Spleen (tissue), 11 donors: Measurements from ENCODE around the gene NOXO1. TPM values are rescaled to one million over a fixed set of nuclear protein-coding genes. Genes with fewer than 3 reads are reported as not detected.
A peak's percentile ranks its signal among the peaks of the same experiment; 100 is the strongest.

Experiments
- DNase-seq: peaks from one replicate; pipeline ENCODE4 v3.0.0-alpha.2; 2020
- H3K27ac ChIP-seq, 8 donors: fragments of 200-600 bp; sonication (generic) in 7 of 8; 1 replicate in 4 of 8; 2 replicates in 4 of 8; pipeline versions ENCODE4 v1.5.0 to v1.8.0; 2016 to 2021; ENCODE audit warnings: inconsistent platforms in 4 of 8, mild to moderate bottlenecking in 4 of 8, moderate library complexity in 1 of 8
- H3K27me3 ChIP-seq, 7 donors: fragments of 200-600 bp; sonication (generic) in 6 of 7; replicated peaks in 1 of 7; 1 replicate in 4 of 7; 2 replicates in 3 of 7; pipeline versions ENCODE4 v1.5.0 to v1.8.0; 2016 to 2021; ENCODE audit warnings: inconsistent platforms in 3 of 7, mild to moderate bottlenecking in 1 of 7
- H3K36me3 ChIP-seq, 6 donors: fragments of 200-600 bp; sonication (generic) in 5 of 6; 1 replicate in 4 of 6; 2 replicates in 2 of 6; pipeline versions ENCODE4 v1.5.0 to v1.8.0; 2016 to 2021; ENCODE audit warnings: inconsistent platforms in 2 of 6
- H3K4me1 ChIP-seq, 6 donors: fragments of 200-600 bp; sonication (generic) in 5 of 6; 1 replicate in 3 of 6; 2 replicates in 3 of 6; pipeline versions ENCODE4 v1.5.0 to v1.8.0; 2016 to 2021; ENCODE audit warnings: inconsistent platforms in 3 of 6
- H3K4me3 ChIP-seq, 8 donors: fragments of 200-600 bp; sonication (generic) in 7 of 8; 1 replicate in 4 of 8; 2 replicates in 4 of 8; pipeline versions ENCODE4 v1.5.0 to v1.8.0; 2016 to 2021; ENCODE audit warnings: inconsistent platforms in 4 of 8, mild to moderate bottlenecking in 4 of 8, moderate library complexity in 2 of 8
- H3K9me3 ChIP-seq, 8 donors: fragments of 200-600 bp; sonication (generic) in 7 of 8; 1 replicate in 4 of 8; 2 replicates in 4 of 8; pipeline versions ENCODE4 v1.5.0 to v1.8.0; 2016 to 2021; ENCODE audit warnings: inconsistent platforms in 4 of 8
- POLR2A ChIP-seq, 3 donors: fragments of 450-650 bp; IDR thresholded peaks; one replicate each; pipeline ENCODE4 v1.5.1; 2017; ENCODE audit warnings: antibody characterized with exemption in 3 of 3, mild to moderate bottlenecking in 1 of 3
- POLR2AphosphoS5 ChIP-seq, 3 donors: sonication (generic); formaldehyde crosslinking; IDR thresholded peaks; one replicate each; pipeline ENCODE4 v1.5.1; 2017; ENCODE audit warnings: antibody characterized with exemption in 3 of 3
- WGBS, 5 donors: extraction: QIAGEN DNeasy Blood & Tissue Kit in 3 of 5; methylation state at CpG; one replicate each; pipeline versions ENCODE4 v1.1.5 to v1.1.7; 2013 to 2018; 5-methylcytosine and 5-hydroxymethylcytosine counted together
- intact Hi-C: fragments of 100-400 bp; cut with DNase I; formaldehyde crosslinking; loops from one replicate; pipeline ENCODE4 v1.15.0; 2023; ENCODE audit warnings: low total_unique reads
- polyA plus RNA-seq, 3 donors: library from polyadenylated mRNA; stranded (reverse); fragments of 200-250 nt; gene quantifications; one replicate each; pipeline ENCODE4 v1.2.1, GENCODE V29; 2013
- total RNA-seq, 7 donors: library from RNA; depleted of rRNA in 3 of 7; stranded (reverse); fragments of >200 nt in 3 of 7; fragmentation: NEBNext Ultra II Directional in 4 of 7; extraction: Animal tissue kit (Norgen Biotek cat#: 25700) in 4 of 7; gene quantifications; one replicate each; pipeline versions ENCODE4 v1.1.0 to v1.2.1, GENCODE V29; 2016 to 2021
- TF ChIP-seq, protein P1 (sequence below), 11 experiments: fragments of 200-600 bp in 7 of 11; fragments of 450-650 bp in 4 of 11; sonication (generic) in 4 of 11; IDR thresholded peaks in 8 of 11; conservative IDR thresholded peaks in 3 of 11; 1 replicate in 7 of 11; 2 replicates in 4 of 11; pipeline versions ENCODE4 v1.4.0 to v1.8.0; 2016 to 2021; ENCODE audit warnings: antibody characterized with exemption in 11 of 11, inconsistent platforms in 4 of 11, mild to moderate bottlenecking in 1 of 11
- donor health status: healthy with polysubstance abuse.
- donor health status: DM: no; HTN: no; CAD: no; lungs with moderate emphysema.
- donor health status: DM: no; HTN: no; CAD: no.
- donor health status: Bipolar disorder and iron deficiency.
- donor health status: healthy.
- donor health status: DM: no; HTN: no; CAD: no.
- donor health status: DM: yes; HTN: yes; CAD: no.

Gene NOXO1
- total and polyA plus RNA-seq, 10 donors, result 0.30 to 1.4 (median 0.82) TPM; not detected in 4

DNA sequence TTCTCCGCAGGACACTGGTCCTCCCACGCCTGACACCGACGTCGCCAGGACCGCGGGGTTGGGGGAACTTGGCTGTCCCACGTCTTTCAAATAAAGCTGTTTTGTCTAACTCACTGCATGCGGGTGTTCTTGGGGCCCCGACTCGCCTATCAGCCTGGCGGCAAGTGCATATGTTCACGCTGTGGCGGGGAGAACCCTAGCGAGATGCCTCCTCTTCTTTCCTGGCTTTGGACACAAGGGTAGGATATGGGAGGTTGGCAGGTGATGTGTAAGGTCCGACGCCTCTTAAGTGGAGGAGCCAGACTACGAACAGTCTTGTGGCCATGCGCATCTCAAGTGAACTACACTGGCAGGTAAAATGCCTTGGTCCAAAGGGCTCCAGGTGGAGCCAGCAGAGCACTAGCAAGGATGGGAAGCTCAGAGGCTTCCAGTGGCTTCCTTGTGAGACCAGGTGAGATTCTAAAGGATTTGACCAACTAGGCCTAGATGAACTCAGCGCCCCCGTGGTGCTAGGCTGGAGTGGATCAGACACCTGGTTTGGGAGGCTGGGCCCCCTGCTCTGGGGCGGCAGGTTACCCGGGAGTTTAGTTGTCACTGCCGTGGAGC is 15.8 kb downstream of the NOXO1 start:
- Histone ChIP-seq H3K4me1 (peaks cover 23 to 62% (median 53%) of the 10 kb centered on the region in 6 donors), H3K36me3 (peaks cover 0 to 40% (median 26%) of the 10 kb centered on the region in 6 donors), H3K27me3 (no peaks in the 10 kb centered on the region), H3K4me3 (peak overlapping the region; percentile 66 to 94 (median 81)), H3K27ac (peak overlapping the region; percentile 80 to 99 (median 98)), H3K9me3 (no peaks in the 10 kb centered on the region)
- no peak for DNase-seq
- TF ChIP-seq POLR2A (IDR thresholded peaks at IDR 0.05) (no peak), POLR2AphosphoS5 (IDR thresholded peaks at IDR 0.05) (no peak)
- TF ChIP-seq, protein P1, sequence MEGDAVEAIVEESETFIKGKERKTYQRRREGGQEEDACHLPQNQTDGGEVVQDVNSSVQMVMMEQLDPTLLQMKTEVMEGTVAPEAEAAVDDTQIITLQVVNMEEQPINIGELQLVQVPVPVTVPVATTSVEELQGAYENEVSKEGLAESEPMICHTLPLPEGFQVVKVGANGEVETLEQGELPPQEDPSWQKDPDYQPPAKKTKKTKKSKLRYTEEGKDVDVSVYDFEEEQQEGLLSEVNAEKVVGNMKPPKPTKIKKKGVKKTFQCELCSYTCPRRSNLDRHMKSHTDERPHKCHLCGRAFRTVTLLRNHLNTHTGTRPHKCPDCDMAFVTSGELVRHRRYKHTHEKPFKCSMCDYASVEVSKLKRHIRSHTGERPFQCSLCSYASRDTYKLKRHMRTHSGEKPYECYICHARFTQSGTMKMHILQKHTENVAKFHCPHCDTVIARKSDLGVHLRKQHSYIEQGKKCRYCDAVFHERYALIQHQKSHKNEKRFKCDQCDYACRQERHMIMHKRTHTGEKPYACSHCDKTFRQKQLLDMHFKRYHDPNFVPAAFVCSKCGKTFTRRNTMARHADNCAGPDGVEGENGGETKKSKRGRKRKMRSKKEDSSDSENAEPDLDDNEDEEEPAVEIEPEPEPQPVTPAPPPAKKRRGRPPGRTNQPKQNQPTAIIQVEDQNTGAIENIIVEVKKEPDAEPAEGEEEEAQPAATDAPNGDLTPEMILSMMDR (IDR thresholded peaks at IDR 0.05 in 8 of 11, conservative IDR thresholded peaks at IDR 0.05 in 3 of 11), result no peak
- 21 to 65% (median 22%) methylated on average over 9 to 24 of the region's 24 CpGs for WGBS, 5 donors
- intact Hi-C loops, result no loop called here

DNA sequence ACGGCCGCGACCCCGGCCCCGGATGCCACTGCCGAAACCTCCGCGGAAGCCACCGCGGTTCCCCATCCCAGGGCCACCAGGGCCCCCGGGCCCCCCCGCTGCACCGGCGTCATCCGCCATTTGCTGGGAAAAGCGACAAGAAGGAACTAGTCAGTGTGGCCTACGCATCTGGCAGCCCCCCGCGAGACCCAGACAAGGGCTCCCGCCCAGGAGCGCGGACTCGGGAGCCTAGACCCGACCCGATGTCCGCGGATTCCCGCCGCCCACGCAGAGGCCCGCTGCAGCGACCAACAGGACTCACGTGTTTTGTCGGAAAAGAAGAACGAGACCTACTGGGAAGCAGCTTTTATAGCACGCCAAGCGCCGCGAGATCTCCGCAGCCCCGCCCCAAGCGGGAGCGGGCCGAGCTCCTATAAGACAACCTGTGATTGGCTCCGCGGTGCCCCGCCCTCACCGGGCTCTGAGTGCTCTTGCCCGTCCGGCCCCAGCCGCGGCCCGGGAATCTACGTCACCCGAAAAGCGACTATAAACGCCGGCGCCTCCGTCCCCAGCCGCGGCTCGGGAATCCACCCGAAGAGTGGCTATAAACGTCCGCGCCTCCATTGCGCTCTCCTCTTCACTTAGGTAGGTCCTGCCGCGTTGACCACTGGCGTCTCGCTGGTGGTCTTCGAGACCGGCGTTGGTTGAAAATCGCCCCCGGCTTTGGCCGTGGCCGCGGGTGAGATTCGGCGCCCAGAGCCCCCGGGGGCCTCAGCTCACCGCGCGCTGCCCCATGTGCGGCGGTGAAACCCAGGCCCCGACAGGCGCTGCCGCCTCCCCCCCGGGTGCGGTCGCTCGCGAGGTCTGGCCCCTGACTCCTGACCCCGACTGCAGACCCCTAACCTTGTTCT is 16.5 kb downstream of the NOXO1 start, which contains the start of gene RPS2:
Gene RPS2 (minus strand): TSS at position 321 of the 890 bp plus-strand sequence. CDS start 201 bp downstream, at position 120.
- Histone ChIP-seq H3K27me3 (no peaks in the 10 kb centered on the region), H3K4me1 (peaks cover 28 to 66% (median 58%) of the 10 kb centered on the region in 6 donors), H3K36me3 (peaks cover 0 to 40% (median 26%) of the 10 kb centered on the region in 6 donors), H3K9me3 (no peaks in the 10 kb centered on the region), H3K4me3 (peak within 1 kb of the TSS; percentile 66 to 94 (median 81)), H3K27ac (peak within 1 kb of the TSS; percentile 80 to 99 (median 98))
- DNase-seq, result peak; percentile 99
- intact Hi-C loops, result no loop called here
- TF ChIP-seq, protein P1 (IDR thresholded peaks at IDR 0.05 in 8 of 11, conservative IDR thresholded peaks at IDR 0.05 in 3 of 11), result peak in 6 of 11 experiments; percentile 5 to 54 (median 38)
- TF ChIP-seq POLR2A (IDR thresholded peaks at IDR 0.05) (peak; percentile 85 to 92 (median 91)), POLR2AphosphoS5 (IDR thresholded peaks at IDR 0.05) (peak; percentile 99 to 100 (median 100))
- WGBS, 5 donors, result 0 to 1% (median 0%) methylated on average over 42 to 97 of the region's 97 CpGs

DNA sequence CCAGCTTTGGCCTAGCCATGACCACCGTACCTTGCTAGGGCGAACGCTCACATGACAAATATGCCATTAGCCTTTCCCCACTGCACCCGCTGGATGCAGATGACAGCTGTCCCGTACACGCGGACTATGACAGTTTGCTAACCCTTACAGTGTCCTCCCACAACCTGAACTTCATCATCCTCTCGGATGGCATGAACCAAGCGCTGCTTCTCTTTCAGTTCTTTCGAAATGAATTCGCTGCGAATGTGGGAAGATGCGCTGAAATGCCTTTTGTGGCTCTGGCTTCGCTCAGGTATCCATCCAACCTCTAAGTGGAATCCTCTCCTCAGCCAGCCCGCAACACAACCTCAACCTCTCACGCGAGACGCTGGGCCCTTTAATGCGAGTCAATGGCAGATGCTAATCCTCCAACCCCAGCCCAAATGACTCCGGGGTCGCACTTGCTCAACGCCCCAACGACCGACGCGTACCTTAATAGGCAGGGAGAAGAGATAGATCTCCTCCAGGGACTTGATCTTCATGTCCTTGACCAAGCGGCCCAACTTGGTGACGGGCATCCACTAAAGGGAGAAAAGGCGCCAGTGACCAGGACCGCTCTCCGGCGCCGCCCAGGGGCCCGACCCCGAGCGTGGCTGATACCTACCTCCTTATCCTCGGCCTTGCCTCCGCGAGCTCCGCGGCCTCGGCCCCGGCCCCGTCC is 17.3 kb downstream of the NOXO1 start:
- intact Hi-C loops, result no loop called here
- DNase-seq, result no peak
- 7 to 12% (median 8%) methylated on average over 29 to 44 of the region's 44 CpGs for WGBS, 5 donors
- peak overlapping the region; percentile 80 to 99 (median 98) for H3K27ac ChIP-seq
- H3K4me3 ChIP-seq, result peak overlapping the region; percentile 66 to 94 (median 81)
- H3K9me3 ChIP-seq, result no peaks in the 10 kb centered on the region
- peaks cover 28 to 74% (median 62%) of the 10 kb centered on the region in 6 donors for H3K4me1 ChIP-seq
- H3K27me3 ChIP-seq, result no peaks in the 10 kb centered on the region
- peaks cover 0 to 40% (median 26%) of the 10 kb centered on the region in 6 donors for H3K36me3 ChIP-seq
- peak in 1 of 3 donors; percentile 14 for TF ChIP-seq POLR2AphosphoS5 (IDR thresholded peaks at IDR 0.05)
- TF ChIP-seq, protein P1 (IDR thresholded peaks at IDR 0.05 in 8 of 11, conservative IDR thresholded peaks at IDR 0.05 in 3 of 11), result peak in 1 of 11 experiments; percentile 27
- no peak for TF ChIP-seq POLR2A (IDR thresholded peaks at IDR 0.05)
